Testis (tissue), 3 donors: ENCODE data around the gene FANCD2OS. TPM values are rescaled to one million over a fixed set of nuclear protein-coding genes. Genes with fewer than 3 reads are reported as not detected.

ENCODE experiments used
- DNase-seq: peaks from one replicate; pipeline ENCODE4 v3.0.0-alpha.2; 2019
- H3K27ac ChIP-seq, 2 donors: fragments of 200-600 bp; sonication (generic); one replicate each; pipeline ENCODE4 v1.5.1; 2019
- H3K27me3 ChIP-seq: fragments of 200-600 bp; sonication (generic); one replicate; pipeline ENCODE4 v1.5.1; 2019
- H3K36me3 ChIP-seq: fragments of 200-600 bp; sonication (generic); one replicate; pipeline ENCODE4 v1.5.1; 2017; ENCODE audit warnings: low read depth; ENCODE audit errors: missing control alignments
- H3K4me1 ChIP-seq: fragments of 200-600 bp; sonication (generic); one replicate; pipeline ENCODE4 v1.5.1; 2019
- H3K4me3 ChIP-seq, 2 donors: fragments of 200-600 bp; sonication (generic); one replicate each; pipeline ENCODE4 v1.5.1; 2017 to 2019
- H3K9me3 ChIP-seq: fragments of 200-600 bp; sonication (generic); one replicate; pipeline ENCODE4 v1.5.1; 2017
- POLR2A ChIP-seq: fragments of 450-650 bp; IDR thresholded peaks from one replicate; pipeline ENCODE4 v1.6.1; 2017; ENCODE audit warnings: antibody characterized with exemption, mild to moderate bottlenecking, moderate library complexity
- WGBS, 2 donors: methylation state at CpG; one replicate each; pipeline ENCODE4 v1.1.5; 2018; 5-methylcytosine and 5-hydroxymethylcytosine counted together
- intact Hi-C: fragments of 100-400 bp; cut with DNase I; formaldehyde crosslinking; loops from one replicate; pipeline ENCODE4 v1.15.1; 2023; ENCODE audit warnings: low total_unique reads
- polyA plus RNA-seq: library from polyadenylated mRNA; stranded (reverse); fragments of 350-450 nt; fragmentation: Illumina TruSeq; extraction: RNeasy Lipid Tissue Mini Kit (QIAGEN cat#74804); gene quantifications from one replicate; pipeline ENCODE4 v1.2.3, GENCODE V29; 2014; ENCODE audit warnings: low read depth, low replicate concordance; ENCODE audit not compliant: insufficient read depth
- total RNA-seq, 2 donors: library from RNA; depleted of rRNA; stranded (reverse); fragments of >200 nt; gene quantifications; one replicate each; pipeline ENCODE4 v1.2.3, GENCODE V29; 2016
- TF ChIP-seq, protein P1 (sequence below), 3 experiments: fragments of 450-650 bp in 2 of 3; fragments of 200-600 bp in 1 of 3; sonication (generic) in 1 of 3; IDR thresholded peaks; one replicate each; pipeline ENCODE4 v1.5.1; 2016 to 2019; ENCODE audit warnings: antibody characterized with exemption in 3 of 3, mild to moderate bottlenecking in 2 of 3, moderate library complexity in 1 of 3

The FANCD2OS gene
- total and polyA plus RNA-seq, 3 donors from 2014 or later, result 14.3 to 118 (median 25.8) TPM

DNA sequence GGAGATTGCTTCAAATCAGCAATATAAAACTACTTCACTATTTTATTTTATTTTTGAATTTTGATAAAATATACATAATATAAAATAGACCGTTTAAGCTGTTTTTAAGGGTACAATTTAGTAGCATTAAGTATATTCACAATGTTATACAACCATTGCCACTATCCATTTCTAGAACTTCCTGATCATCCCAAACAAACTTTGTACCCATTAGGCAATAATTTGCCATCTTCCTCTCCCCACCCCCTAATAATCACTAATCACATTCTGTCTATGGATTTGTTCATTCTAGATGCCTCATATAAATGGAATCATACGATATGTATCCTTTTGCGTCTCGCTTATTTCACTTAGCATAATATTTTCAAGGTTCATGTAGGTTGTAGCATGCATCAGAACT is 53.0 kb downstream of the FANCD2OS start:
- no peaks in the 10 kb centered on the region for H3K4me1 ChIP-seq
- no peak for TF ChIP-seq POLR2A
- TF ChIP-seq, protein P1, sequence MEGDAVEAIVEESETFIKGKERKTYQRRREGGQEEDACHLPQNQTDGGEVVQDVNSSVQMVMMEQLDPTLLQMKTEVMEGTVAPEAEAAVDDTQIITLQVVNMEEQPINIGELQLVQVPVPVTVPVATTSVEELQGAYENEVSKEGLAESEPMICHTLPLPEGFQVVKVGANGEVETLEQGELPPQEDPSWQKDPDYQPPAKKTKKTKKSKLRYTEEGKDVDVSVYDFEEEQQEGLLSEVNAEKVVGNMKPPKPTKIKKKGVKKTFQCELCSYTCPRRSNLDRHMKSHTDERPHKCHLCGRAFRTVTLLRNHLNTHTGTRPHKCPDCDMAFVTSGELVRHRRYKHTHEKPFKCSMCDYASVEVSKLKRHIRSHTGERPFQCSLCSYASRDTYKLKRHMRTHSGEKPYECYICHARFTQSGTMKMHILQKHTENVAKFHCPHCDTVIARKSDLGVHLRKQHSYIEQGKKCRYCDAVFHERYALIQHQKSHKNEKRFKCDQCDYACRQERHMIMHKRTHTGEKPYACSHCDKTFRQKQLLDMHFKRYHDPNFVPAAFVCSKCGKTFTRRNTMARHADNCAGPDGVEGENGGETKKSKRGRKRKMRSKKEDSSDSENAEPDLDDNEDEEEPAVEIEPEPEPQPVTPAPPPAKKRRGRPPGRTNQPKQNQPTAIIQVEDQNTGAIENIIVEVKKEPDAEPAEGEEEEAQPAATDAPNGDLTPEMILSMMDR (IDR thresholded peaks at IDR 0.05), result no peak
- no peaks in the 10 kb centered on the region for H3K9me3 ChIP-seq
- intact Hi-C loops, result no loop called here
- 95% methylated on average over 4 of the region's 4 CpGs for WGBS, 2 donors
- H3K27me3 ChIP-seq, result no peaks in the 10 kb centered on the region
- no peaks in the 10 kb centered on the region for H3K36me3 ChIP-seq
- DNase-seq, result no peak
- H3K4me3 ChIP-seq, result no peak overlapping the region
- no peak overlapping the region for H3K27ac ChIP-seq

Other genes with a start within 250 kb of the FANCD2OS start
- 1 to 10 TPM; 1.1 to 1.6 TPM for gene CIDEC, start 228.0 kb downstream of the FANCD2OS start, total RNA-seq
- gene CIDEC, start 228.0 kb downstream of the FANCD2OS start, polyA plus RNA-seq, result 2.9 TPM
- 10 to 100 TPM; 33.3 to 39.8 TPM for gene JAGN1, start 217.6 kb downstream of the FANCD2OS start, total RNA-seq
- gene JAGN1, start 217.6 kb downstream of the FANCD2OS start, polyA plus RNA-seq, result 36.0 TPM
- gene IL17RE, start 205.4 kb downstream of the FANCD2OS start, total RNA-seq, result under 1 TPM; 0.43 to 0.79 TPM
- 1.8 TPM for gene IL17RE, start 205.4 kb downstream of the FANCD2OS start, polyA plus RNA-seq
- 10 to 100 TPM; 21.0 to 26.1 TPM for gene IL17RC, start 191.2 kb downstream of the FANCD2OS start, total RNA-seq
- gene IL17RC, start 191.2 kb downstream of the FANCD2OS start, polyA plus RNA-seq, result 12.0 TPM
- 10 to 100 TPM; 34.9 to 37.1 TPM for gene CRELD1, start 174.4 kb downstream of the FANCD2OS start, total RNA-seq
- 65.7 TPM for gene CRELD1, start 174.4 kb downstream of the FANCD2OS start, polyA plus RNA-seq
- 1 to 10 TPM; 6.6 to 7.2 TPM for gene PRRT3, start 155.8 kb downstream of the FANCD2OS start, total RNA-seq
- 7.6 TPM for gene PRRT3, start 155.8 kb downstream of the FANCD2OS start, polyA plus RNA-seq
- 10 to 100 TPM; 64.2 to 72.5 TPM for gene EMC3, start 121.4 kb downstream of the FANCD2OS start, total RNA-seq
- 270 TPM for gene EMC3, start 121.4 kb downstream of the FANCD2OS start, polyA plus RNA-seq
- gene FANCD2, start 81.8 kb downstream of the FANCD2OS start, total RNA-seq, result 10 to 100 TPM; 23.7 to 41.6 TPM
- 38.5 TPM for gene FANCD2, start 81.8 kb downstream of the FANCD2OS start, polyA plus RNA-seq
- gene BRK1, start 7.4 kb upstream of the FANCD2OS start, total RNA-seq, result 100 to 1,000 TPM; 145 to 157 TPM
- gene BRK1, start 7.4 kb upstream of the FANCD2OS start, polyA plus RNA-seq, result 250 TPM
- gene VHL, start 33.5 kb upstream of the FANCD2OS start, total RNA-seq, result 10 to 100 TPM; 61.2 to 73.0 TPM
- gene VHL, start 33.5 kb upstream of the FANCD2OS start, polyA plus RNA-seq, result 39.6 TPM
- gene IRAK2, start 56.7 kb upstream of the FANCD2OS start, total RNA-seq, result 1 to 10 TPM; 3.7 to 3.8 TPM
- gene IRAK2, start 56.7 kb upstream of the FANCD2OS start, polyA plus RNA-seq, result 2.1 TPM
- gene TATDN2, start 140.2 kb upstream of the FANCD2OS start, total RNA-seq, result 10 to 100 TPM; 19.8 to 24.3 TPM
- gene TATDN2, start 140.2 kb upstream of the FANCD2OS start, polyA plus RNA-seq, result 21.3 TPM
- gene GHRL, start 184.7 kb upstream of the FANCD2OS start, total RNA-seq, result under 1 TPM; 0.50 to 0.87 TPM
- 1.0 TPM for gene GHRL, start 184.7 kb upstream of the FANCD2OS start, polyA plus RNA-seq
- gene SEC13, start 212.9 kb upstream of the FANCD2OS start, total RNA-seq, result 100 to 1,000 TPM; 112 to 122 TPM
- gene SEC13, start 212.9 kb upstream of the FANCD2OS start, polyA plus RNA-seq, result 125 TPM